Fibroblast of lung (primary cell): ENCODE results near the gene DOP1B. TPM values are rescaled to one million over a fixed set of nuclear protein-coding genes. Genes with fewer than 3 reads are reported as not detected.
"Not testable (repeated sequence)": the region's sequence is repeated elsewhere in the genome, so short reads cannot be mapped to it uniquely, and the experiment has no call there.

Experiments
- DNase-seq, 2 donors: peaks; one replicate each; pipeline versions ENCODE4 v3.0.0 to v3.0.0-alpha.2; 2010; ENCODE audit warnings: low read depth in 2 of 2
- H2AFZ ChIP-seq: 2 replicates; pipeline ENCODE4 v1.5.1; 2012; ENCODE audit warnings: low read length, control low read depth, inconsistent platforms
- H3K27ac ChIP-seq: 2 replicates; pipeline ENCODE4 v1.5.1; 2011; ENCODE audit warnings: low read length, control low read depth; ENCODE audit not compliant: insufficient read depth
- H3K27me3 ChIP-seq: 2 replicates; pipeline ENCODE4 v1.5.1; 2011; ENCODE audit warnings: mild to moderate bottlenecking, low read length; ENCODE audit not compliant: control insufficient read depth, insufficient read depth
- H3K36me3 ChIP-seq: 2 replicates; pipeline ENCODE4 v1.5.1; 2011; ENCODE audit warnings: low read length; ENCODE audit not compliant: control insufficient read depth, insufficient read depth
- H3K4me1 ChIP-seq: 2 replicates; pipeline ENCODE4 v1.5.1; 2011; ENCODE audit warnings: low read length; ENCODE audit not compliant: control insufficient read depth, insufficient read depth; ENCODE audit errors: extremely low read depth
- H3K4me2 ChIP-seq: 2 replicates; pipeline ENCODE4 v1.5.1; 2011; ENCODE audit warnings: low read length, control low read depth; ENCODE audit not compliant: insufficient read depth; ENCODE audit errors: extremely low read depth
- H3K4me3 ChIP-seq, 4 experiments: fragments of 200-600 bp in 1 of 4; sonication (generic) in 1 of 4; replicated peaks in 1 of 4; 2 replicates each; pipeline ENCODE4 v1.5.1; 2011 to 2016; ENCODE audit warnings: low read length in 4 of 4, low read depth in 3 of 4, mild to moderate bottlenecking in 3 of 4, control low read depth in 2 of 4, inconsistent platforms in 1 of 4, mixed read lengths in 1 of 4; ENCODE audit not compliant: insufficient read depth in 1 of 4; ENCODE audit errors: control extremely low read depth in 1 of 4
- H3K79me2 ChIP-seq: 2 replicates; pipeline ENCODE4 v1.5.1; 2012; ENCODE audit warnings: mild to moderate bottlenecking, low read length, inconsistent platforms; ENCODE audit not compliant: control insufficient read depth, insufficient read depth
- H3K9ac ChIP-seq: 2 replicates; pipeline ENCODE4 v1.5.1; 2011; ENCODE audit warnings: mild to moderate bottlenecking, low read length, control low read depth; ENCODE audit not compliant: insufficient read depth
- H3K9me3 ChIP-seq: 2 replicates; pipeline ENCODE4 v1.5.1; 2012; ENCODE audit warnings: low read depth, low read length; ENCODE audit not compliant: control insufficient read depth, insufficient read depth
- H4K20me1 ChIP-seq: 2 replicates; pipeline ENCODE4 v1.5.1; 2011; ENCODE audit warnings: low read length; ENCODE audit not compliant: control insufficient read depth, insufficient read depth; ENCODE audit errors: extremely low read depth
- EZH2 ChIP-seq: IDR thresholded peaks from 2 replicates; pipeline ENCODE4 v1.5.1; 2012; ENCODE audit warnings: low read length, control low read depth, mild to moderate bottlenecking; ENCODE audit errors: missing control alignments
- polyA plus RNA-seq, 2 donors: library from polyadenylated mRNA; depleted of rRNA in 1 of 2; stranded (reverse) in 1 of 2; unstranded in 1 of 2; fragments of >200 nt; gene quantifications; 2 replicates each; pipeline ENCODE4 v1.2.1, GENCODE V29; 2011 to 2012; ENCODE audit warnings: missing spikeins in 1 of 2
- total RNA-seq: library from RNA; depleted of rRNA; stranded (reverse); fragments of >200 nt; gene quantifications from 2 replicates; pipeline ENCODE4 v1.2.1, GENCODE V29; 2014
- TF ChIP-seq, protein P1 (sequence below), 2 donors: IDR thresholded peaks in 1 of 2; conservative IDR thresholded peaks in 1 of 2; 1 replicate in 1 of 2; 2 replicates in 1 of 2; pipeline ENCODE4 v1.5.1; 2011 to 2012; ENCODE audit warnings: low read length in 2 of 2, control low read depth in 1 of 2, inconsistent platforms in 1 of 2, low read depth in 1 of 2, mild to moderate bottlenecking in 1 of 2

DOP1B gene
- total and polyA plus RNA-seq, 2 donors (not counting 1 experiment from before 2014, with no cell fraction given) = 6.1 to 18.3 TPM

DNA sequence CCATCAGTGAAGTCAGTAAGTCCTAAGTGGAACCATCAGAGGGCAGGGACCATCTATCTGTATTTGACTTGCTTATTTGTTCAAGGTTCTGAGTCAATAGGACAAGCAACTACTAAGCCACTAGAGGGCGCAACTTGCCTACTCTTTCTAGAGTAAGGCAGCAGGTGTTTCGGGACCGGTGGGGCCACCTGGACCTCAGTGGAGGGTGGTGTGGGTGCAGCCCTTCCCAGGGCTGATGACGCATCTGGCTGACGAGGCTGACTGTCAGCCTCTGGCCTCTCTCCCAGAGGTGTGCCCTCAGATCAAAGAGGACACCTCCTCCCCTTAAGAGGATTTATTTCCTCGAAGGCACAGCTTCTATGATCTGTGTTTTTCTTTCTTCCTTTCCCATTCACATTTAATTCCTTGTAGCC lies 15.1 kb upstream of the DOP1B start:
- peaks cover 4% of the 10 kb centered on the region for H3K4me1 ChIP-seq

DNA sequence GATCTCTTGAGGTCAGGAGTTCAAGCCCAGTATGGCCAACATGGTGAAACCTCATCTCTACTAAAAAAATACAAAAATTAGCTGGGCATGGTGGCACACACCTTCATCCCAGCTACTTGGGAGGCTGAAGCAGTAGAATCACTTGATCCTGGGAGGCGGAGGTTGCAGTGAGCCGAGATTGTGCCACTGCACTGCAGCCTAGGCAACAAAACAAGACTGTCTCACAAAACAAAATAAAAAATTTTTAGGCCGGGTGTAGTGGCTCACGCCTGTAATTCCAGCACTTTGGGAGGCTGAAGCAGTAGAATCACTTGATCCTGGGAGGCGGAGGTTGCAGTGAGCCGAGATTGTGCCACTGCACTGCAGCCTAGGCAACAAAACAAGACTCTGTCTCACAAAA lies 12.4 kb upstream of the DOP1B start:
- not testable (repeated sequence) for H3K4me3 ChIP-seq

More for the DNA sequence above, 15.1 kb upstream of the DOP1B start:
- Histone ChIP-seq H3K79me2 (no peaks in the 10 kb centered on the region), H3K4me2 (no peak overlapping the region), H3K9ac (no peak overlapping the region), H2AFZ (no peak overlapping the region), H4K20me1 (no peaks in the 10 kb centered on the region), H3K27me3 (no peaks in the 10 kb centered on the region), H3K27ac (no peak overlapping the region), H3K9me3 (no peaks in the 10 kb centered on the region), H3K4me3 (no peak overlapping the region), H3K36me3 (no peaks in the 10 kb centered on the region)
- TF ChIP-seq, protein P1, sequence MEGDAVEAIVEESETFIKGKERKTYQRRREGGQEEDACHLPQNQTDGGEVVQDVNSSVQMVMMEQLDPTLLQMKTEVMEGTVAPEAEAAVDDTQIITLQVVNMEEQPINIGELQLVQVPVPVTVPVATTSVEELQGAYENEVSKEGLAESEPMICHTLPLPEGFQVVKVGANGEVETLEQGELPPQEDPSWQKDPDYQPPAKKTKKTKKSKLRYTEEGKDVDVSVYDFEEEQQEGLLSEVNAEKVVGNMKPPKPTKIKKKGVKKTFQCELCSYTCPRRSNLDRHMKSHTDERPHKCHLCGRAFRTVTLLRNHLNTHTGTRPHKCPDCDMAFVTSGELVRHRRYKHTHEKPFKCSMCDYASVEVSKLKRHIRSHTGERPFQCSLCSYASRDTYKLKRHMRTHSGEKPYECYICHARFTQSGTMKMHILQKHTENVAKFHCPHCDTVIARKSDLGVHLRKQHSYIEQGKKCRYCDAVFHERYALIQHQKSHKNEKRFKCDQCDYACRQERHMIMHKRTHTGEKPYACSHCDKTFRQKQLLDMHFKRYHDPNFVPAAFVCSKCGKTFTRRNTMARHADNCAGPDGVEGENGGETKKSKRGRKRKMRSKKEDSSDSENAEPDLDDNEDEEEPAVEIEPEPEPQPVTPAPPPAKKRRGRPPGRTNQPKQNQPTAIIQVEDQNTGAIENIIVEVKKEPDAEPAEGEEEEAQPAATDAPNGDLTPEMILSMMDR (conservative IDR thresholded peaks at IDR 0.05 in 1 of 2, IDR thresholded peaks at IDR 0.05 in 1 of 2; ENCODE audit: low read depth in 1 of 2, low read length in 2 of 2) = peak; percentile 79 to 82
- TF ChIP-seq EZH2 = no peak
- peak; percentile 77 to 85 for DNase-seq

DNA sequence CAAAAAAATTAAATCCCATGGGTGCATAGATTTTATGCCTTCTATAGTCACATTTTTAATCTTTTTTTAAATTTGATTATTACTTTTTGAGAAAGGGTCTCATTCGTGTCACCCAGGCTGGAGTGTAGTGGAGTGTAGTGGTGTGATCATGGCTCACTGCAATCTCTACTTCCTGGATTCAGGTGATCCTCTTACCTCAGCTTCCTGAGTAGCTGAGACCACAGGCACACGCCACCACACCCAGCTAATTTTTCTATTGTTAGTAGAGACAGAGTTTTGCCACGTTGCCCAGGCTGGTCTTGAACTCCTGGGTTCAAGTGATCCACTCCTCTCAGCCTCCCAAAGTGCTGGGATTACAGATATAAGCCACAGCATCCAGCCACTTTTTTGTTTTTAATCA lies 11.4 kb upstream of the DOP1B start:
- no peak for DNase-seq
- no peaks in the 10 kb centered on the region for H3K9me3 ChIP-seq
- H3K9ac ChIP-seq = no peak overlapping the region
- no peak overlapping the region for H2AFZ ChIP-seq
- no peaks in the 10 kb centered on the region for H4K20me1 ChIP-seq
- H3K4me3 ChIP-seq = no peak overlapping the region
- H3K4me2 ChIP-seq = no peak overlapping the region
- H3K79me2 ChIP-seq = no peaks in the 10 kb centered on the region
- TF ChIP-seq, protein P1 (conservative IDR thresholded peaks at IDR 0.05 in 1 of 2, IDR thresholded peaks at IDR 0.05 in 1 of 2; ENCODE audit: low read depth in 1 of 2, low read length in 2 of 2) = no peak
- no peak for TF ChIP-seq EZH2
- H3K27me3 ChIP-seq = no peaks in the 10 kb centered on the region
- H3K4me1 ChIP-seq = peaks cover under 1% of the 10 kb centered on the region
- no peak overlapping the region for H3K27ac ChIP-seq
- no peaks in the 10 kb centered on the region for H3K36me3 ChIP-seq

More for the DNA sequence above, 12.4 kb upstream of the DOP1B start:
- H3K27ac ChIP-seq, H3K4me2 ChIP-seq, H4K20me1 ChIP-seq, H3K36me3 ChIP-seq, H3K79me2 ChIP-seq, H3K9ac ChIP-seq, DNase-seq, H3K4me1 ChIP-seq, H2AFZ ChIP-seq, H3K9me3 ChIP-seq, H3K27me3 ChIP-seq: not testable (repeated sequence)
